T-helper 17 cell (primary cell): Measurements from ENCODE around the gene DBF4. TPM values are rescaled to one million over a fixed set of nuclear protein-coding genes. Genes with fewer than 3 reads are reported as not detected.
A peak's percentile ranks its signal among the peaks of the same experiment; 100 is the strongest.
"Not testable (repeated sequence)": the region's sequence is repeated elsewhere in the genome, so short reads cannot be mapped to it uniquely, and the experiment has no call there.

Experiments
- ATAC-seq: fragments of 150-1000 bp; cut with Tn5 transposase; 2 replicates; pipeline ENCODE4 v1.10.0; 2021; ENCODE audit warnings: mild to moderate bottlenecking, moderate library complexity
- DNase-seq, 3 donors: peaks; one replicate each; pipeline versions ENCODE4 v3.0.0 to v3.0.0-alpha.2; 2020 to 2021
- H3K9me3 ChIP-seq: one replicate; pipeline ENCODE4 v1.7.0; 2013; ENCODE audit warnings: low read length, mild to moderate bottlenecking; ENCODE audit not compliant: control insufficient read depth, poor library complexity, severe bottlenecking
- H3K27ac Mint-ChIP-seq: one replicate; pipeline ENCODE4 v1.8.0; 2022; ENCODE audit warnings: mild to moderate bottlenecking, moderate library complexity, mixed read lengths
- H3K27me3 Mint-ChIP-seq: one replicate; pipeline ENCODE4 v1.8.0; 2022; ENCODE audit warnings: mixed read lengths
- H3K36me3 Mint-ChIP-seq: one replicate; pipeline ENCODE4 v1.8.0; 2022; ENCODE audit warnings: low read depth, mixed read lengths
- H3K4me1 Mint-ChIP-seq: one replicate; pipeline ENCODE4 v1.8.0; 2022; ENCODE audit warnings: mild to moderate bottlenecking, mixed read lengths
- H3K4me3 Mint-ChIP-seq: one replicate; pipeline ENCODE4 v1.8.0; 2022; ENCODE audit warnings: mild to moderate bottlenecking, moderate library complexity, mixed read lengths
- total RNA-seq, 4 donors: library from RNA in 2 of 4; stranded (reverse) in 2 of 4; gene quantifications; one replicate each; pipeline ENCODE4 v1.2.3 and lab custom pipeline; 2022 to 2026

DBF4 gene
- total RNA-seq, 2 donors from 2014 or later = 40.8 to 56.7 TPM

DNA sequence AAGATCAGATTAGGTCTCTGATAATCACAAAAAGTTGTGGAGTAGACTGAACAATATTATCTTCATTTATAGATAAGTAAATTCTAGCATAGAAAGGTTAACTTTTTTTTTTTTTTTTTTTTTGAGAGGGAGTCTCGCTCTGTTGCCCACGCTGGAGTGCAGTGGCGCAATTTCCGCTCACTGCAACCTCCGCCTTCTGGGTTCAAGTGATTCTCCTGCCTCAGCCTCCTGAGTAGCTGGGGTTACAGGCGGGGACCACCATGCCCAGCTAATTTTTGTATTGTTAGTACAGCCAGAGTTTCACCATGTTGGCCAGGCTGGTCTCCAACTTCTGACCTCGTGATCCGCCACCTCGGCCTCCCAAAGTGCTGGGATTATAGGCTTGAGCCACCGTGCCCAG is 3.0 kb upstream of the DBF4 start:
- ATAC-seq, H3K9me3 ChIP-seq, H3K27ac Mint-ChIP-seq, DNase-seq, H3K27me3 Mint-ChIP-seq, H3K36me3 Mint-ChIP-seq, H3K4me3 Mint-ChIP-seq: not testable (repeated sequence)
- H3K4me1 Mint-ChIP-seq = peaks cover 25% of the 10 kb centered on the region

DNA sequence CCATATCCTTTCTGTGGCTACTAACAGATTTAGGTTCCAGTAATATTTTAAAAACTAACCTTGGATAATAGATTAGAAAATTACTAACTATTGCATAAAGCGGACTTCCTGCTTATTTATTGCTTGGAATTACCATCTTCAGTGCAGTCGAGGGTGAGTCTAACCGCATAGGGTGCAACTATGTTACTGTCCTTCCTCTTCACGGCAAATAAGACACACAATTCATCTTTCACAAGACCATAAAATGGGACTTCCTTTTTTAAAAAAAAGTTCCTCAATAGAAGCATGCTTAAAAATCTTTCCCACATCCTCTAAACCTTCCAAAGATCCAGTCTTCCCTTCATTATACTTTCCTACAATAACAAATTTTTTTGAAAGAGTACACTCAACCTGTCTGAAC is 2.2 kb upstream of the DBF4 start:
- ATAC-seq (no peak), DNase-seq (no peak)
- H3K9me3 ChIP-seq = no peaks in the 10 kb centered on the region
- Mint-ChIP-seq H3K27me3 (no peaks in the 10 kb centered on the region), H3K36me3 (peaks cover 6% of the 10 kb centered on the region), H3K4me3 (peak overlapping the region; percentile 96), H3K4me1 (peaks cover 27% of the 10 kb centered on the region), H3K27ac (peak overlapping the region; percentile 97)

DNA sequence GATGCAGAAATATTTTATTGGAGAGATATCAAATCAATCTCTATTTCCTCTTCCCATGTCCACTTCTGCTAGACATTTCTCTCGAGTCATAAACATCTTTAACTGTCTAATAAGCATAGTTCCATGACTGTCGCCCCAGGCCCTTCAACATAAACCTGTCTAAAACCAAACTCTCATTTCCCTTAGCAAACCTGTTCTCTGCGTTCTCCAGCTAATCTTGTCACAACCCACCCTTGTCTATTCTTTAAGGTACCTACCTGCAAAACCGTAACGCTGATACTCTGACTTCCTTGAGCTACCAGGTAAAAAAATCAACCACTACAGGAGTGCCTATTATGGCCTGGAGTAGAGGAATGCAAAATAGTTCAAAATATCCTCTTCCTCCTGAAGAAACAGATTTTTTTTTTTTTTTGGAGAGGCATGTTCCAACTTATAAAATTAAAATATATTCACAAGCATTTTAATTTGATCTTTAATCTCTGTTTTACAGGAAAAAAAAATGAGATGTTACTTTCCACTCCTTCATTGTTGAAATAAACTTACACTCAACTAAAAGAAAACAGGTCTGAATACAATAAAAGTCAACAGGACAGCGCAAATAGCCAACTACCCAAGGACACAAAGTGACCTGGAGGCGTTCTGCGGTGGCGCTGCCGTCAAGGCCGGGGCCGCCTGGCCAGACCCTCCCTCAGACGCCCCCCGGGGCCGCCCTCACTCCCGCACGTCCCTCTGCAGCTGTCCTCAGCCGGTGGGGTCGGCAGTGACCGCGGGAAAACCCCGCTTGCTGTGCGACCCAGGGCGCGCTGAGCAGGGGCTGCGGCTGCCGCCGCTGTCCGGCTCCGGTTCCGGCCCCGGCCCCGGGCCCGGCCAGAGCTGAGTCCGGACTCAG is 898 bp upstream of the DBF4 start:
- Mint-ChIP-seq H3K4me1 (peaks cover 33% of the 10 kb centered on the region), H3K27ac (peak overlapping the region; percentile 97), H3K27me3 (no peaks in the 10 kb centered on the region), H3K4me3 (peak overlapping the region; percentile 96), H3K36me3 (peaks cover 6% of the 10 kb centered on the region)
- ATAC-seq (no peak), DNase-seq (peak in 1 of 3 donors; percentile 17)
- H3K9me3 ChIP-seq = no peaks in the 10 kb centered on the region

DNA sequence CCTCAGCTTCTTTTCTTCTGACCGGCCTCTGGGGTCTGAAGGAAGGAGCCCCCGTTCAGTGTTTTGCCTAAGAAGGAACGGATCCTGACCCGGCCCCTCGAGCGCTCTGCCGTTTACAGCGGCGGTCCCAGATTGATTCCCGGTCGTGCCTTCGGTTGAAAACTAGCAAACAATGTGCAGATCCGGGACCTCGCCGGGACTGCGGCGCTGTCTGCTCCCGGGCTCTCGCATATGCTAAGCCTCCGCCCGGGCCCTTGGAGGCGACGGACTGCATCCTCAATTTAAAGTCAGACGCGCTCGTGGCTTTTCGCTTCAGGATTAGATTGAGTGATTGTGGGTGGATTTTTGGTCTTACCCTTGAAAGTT is 559 bp downstream of the DBF4 start:
- peak; percentile 18 to 26 (median 19) for DNase-seq
- peak; percentile 22 for ATAC-seq
- peak overlapping the region; percentile 96 for H3K4me3 Mint-ChIP-seq
- H3K27ac Mint-ChIP-seq = peak overlapping the region; percentile 97
- no peaks in the 10 kb centered on the region for H3K9me3 ChIP-seq
- H3K4me1 Mint-ChIP-seq = peaks cover 36% of the 10 kb centered on the region
- H3K27me3 Mint-ChIP-seq = no peaks in the 10 kb centered on the region
- peaks cover 6% of the 10 kb centered on the region for H3K36me3 Mint-ChIP-seq

DNA sequence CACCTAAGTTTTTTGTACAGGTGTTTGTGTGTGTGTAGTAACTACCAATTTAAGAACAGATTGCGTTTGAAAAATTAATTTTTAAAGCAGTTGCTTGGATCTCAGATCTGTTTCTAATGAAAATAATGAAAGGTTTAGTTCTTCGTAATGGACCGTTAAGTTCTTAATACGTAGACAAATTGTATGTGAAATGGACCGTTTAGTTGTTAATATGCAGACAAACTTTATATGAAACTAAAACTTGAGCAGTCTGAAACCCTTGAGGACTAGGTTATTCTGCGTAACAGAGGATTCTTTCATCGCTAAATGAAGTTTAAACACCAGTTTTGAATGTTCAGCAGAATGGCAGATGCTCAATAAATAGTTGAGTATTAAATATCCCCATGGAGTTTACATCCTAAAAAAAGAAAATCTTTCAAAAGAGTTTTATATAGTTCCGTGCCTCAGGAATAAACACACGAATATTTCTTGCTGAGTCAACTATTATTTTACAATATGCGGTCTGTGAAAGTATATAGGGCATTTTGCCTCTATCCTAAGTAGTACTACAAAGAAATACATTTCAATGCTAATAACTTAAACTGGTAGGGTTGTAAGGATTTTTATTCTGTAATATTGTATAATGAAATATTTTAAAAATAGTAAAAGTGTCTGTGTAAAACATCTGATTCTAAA is 1.2 kb downstream of the DBF4 start:
- peak overlapping the region; percentile 97 for H3K27ac Mint-ChIP-seq
- ATAC-seq (no peak), DNase-seq (no peak)
- peaks cover 6% of the 10 kb centered on the region for H3K36me3 Mint-ChIP-seq
- peak overlapping the region; percentile 96 for H3K4me3 Mint-ChIP-seq
- no peaks in the 10 kb centered on the region for H3K27me3 Mint-ChIP-seq
- peaks cover 41% of the 10 kb centered on the region for H3K4me1 Mint-ChIP-seq
- H3K9me3 ChIP-seq = no peaks in the 10 kb centered on the region

DNA sequence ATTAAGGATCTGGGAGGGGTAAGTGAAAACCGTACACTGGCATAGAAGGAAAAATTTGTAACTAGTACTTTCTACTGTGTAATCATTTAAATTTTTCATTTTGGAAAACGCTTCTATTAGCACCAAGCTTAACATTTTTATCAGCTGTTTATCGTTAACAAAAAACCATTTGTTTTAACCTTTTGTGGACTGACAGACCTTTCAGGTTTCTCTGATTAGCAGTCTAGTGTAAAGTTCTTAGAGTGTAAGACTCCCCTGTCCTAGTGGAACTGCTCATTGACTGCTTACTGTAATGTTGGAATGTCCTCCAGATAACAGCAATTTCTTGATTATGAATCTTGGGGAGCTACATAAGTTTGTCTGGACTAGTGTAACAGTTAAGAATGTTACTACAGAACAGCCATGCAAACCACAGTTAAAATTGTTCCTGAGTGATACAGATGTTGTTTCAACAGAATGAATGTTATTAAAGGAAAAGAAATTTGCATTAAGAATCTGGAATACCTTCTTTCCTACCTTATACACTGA is 2.0 kb downstream of the DBF4 start:
- ATAC-seq = no peak
- no peaks in the 10 kb centered on the region for H3K9me3 ChIP-seq
- Mint-ChIP-seq H3K27me3 (no peaks in the 10 kb centered on the region), H3K4me1 (peaks cover 42% of the 10 kb centered on the region), H3K36me3 (peaks cover 4% of the 10 kb centered on the region), H3K4me3 (no peak overlapping the region), H3K27ac (peak overlapping the region; percentile 6)
- DNase-seq = no peak

DNA sequence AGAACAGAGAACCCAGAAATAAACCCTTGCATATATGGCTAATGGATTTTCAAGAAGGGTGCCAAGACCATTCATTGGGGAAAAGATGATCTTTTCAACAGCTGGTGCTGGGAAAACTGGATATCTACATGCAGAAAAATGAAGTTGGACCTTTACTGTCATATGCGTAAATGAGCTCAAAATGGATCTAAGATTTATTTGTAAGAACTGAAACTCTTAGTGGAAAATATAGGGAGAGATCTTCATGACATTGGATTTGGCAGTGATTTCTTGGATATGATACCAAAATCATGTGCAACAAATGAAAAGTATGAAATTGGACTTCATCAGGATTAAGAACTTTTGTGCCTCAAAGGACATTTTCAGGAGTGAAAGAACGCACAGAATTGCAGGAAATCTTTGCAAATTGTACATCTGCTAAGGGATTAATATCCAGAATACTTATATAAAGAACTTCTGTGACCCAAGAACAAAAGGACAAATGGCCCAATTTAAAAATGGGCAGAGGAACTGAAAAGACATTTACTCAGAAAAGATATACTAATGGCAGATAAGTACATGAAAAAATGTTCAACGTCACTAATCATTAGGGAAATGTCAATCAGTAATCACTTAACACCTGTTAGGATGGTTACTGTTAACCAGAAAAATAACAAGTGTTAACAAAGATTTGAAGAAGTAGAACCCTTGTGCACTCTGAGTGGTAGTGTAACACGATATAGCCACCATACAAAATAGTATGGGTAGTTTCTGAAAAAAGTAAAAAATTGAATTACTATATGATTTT is 6.1 kb downstream of the DBF4 start:
- no peak for DNase-seq
- Mint-ChIP-seq H3K36me3 (peaks cover 4% of the 10 kb centered on the region), H3K27ac (peak overlapping the region; percentile 21), H3K27me3 (no peaks in the 10 kb centered on the region), H3K4me1 (peaks cover 24% of the 10 kb centered on the region), H3K4me3 (no peak overlapping the region)
- ATAC-seq = no peak
- no peaks in the 10 kb centered on the region for H3K9me3 ChIP-seq

DNA sequence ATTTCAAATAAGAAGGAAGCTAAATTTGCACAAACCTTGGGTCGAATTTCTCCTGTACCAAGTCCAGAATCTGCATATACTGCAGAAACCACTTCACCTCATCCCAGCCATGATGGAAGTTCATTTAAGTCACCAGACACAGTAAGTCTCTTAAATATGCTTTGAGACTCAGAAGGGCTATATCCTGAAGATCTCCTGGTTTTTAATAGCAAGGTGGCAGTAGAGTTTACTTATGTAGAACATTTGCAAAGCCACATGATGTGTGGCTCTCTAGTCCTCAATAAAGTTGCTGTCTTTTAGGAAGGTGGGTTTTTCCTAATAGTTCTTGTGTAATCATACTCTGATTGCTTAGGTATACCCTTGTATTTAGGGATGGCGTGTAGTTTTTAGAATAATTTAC is 8.7 kb downstream of the DBF4 start:
- no peaks in the 10 kb centered on the region for H3K9me3 ChIP-seq
- H3K4me3 Mint-ChIP-seq = no peak overlapping the region
- peaks cover 11% of the 10 kb centered on the region for H3K36me3 Mint-ChIP-seq
- DNase-seq (no peak), ATAC-seq (no peak)
- H3K27ac Mint-ChIP-seq = peak overlapping the region; percentile 1
- H3K27me3 Mint-ChIP-seq = no peaks in the 10 kb centered on the region
- peaks cover 20% of the 10 kb centered on the region for H3K4me1 Mint-ChIP-seq

DNA sequence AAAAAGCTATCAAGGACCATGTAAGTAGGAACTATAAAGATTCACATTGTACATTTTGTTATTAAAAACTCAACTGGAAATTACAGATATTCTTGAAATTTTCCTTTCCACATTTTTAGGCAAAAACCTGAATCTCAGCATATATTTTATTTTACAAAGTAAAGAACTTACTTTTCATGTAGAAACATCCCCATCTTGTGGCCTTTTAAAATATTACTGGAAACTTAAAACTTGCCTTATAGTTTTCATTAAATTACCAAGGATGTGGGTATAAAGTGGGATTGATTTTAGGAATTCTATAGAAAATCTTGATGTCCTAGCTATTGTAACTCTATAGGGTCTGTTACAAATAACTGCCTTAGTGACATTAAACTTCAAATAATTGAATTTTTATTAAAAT is 10.6 kb downstream of the DBF4 start:
- H3K9me3 ChIP-seq = no peaks in the 10 kb centered on the region
- Mint-ChIP-seq H3K27me3 (no peaks in the 10 kb centered on the region), H3K4me3 (no peak overlapping the region), H3K36me3 (peaks cover 11% of the 10 kb centered on the region), H3K27ac (no peak overlapping the region), H3K4me1 (peaks cover 15% of the 10 kb centered on the region)
- no peak for DNase-seq
- no peak for ATAC-seq

DNA sequence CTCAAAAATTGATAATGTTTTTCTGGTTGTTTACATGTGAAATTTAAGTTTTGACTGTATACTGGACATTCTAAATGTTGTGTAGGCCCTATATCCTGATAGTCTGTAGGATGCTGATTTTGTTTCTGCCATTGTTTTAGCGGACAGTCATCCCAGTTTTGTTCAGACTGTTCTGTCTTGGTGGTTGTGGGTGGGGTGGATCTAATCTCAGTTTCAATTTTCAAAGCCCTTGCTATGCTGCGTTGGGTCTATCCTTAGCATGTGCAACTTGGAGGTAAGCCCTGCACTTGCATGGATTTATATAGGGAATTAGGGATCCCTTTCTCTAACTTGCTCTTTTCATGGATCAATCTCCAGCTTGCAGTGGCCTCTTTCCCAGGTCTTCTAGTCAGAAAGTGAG is 19.1 kb downstream of the DBF4 start:
- no peaks in the 10 kb centered on the region for H3K27me3 Mint-ChIP-seq
- no peaks in the 10 kb centered on the region for H3K9me3 ChIP-seq
- H3K36me3 Mint-ChIP-seq = peaks cover 6% of the 10 kb centered on the region
- H3K4me1 Mint-ChIP-seq = peaks cover 7% of the 10 kb centered on the region
- ATAC-seq (no peak), DNase-seq (no peak)
- H3K27ac Mint-ChIP-seq = peak overlapping the region; percentile 49
- H3K4me3 Mint-ChIP-seq = no peak overlapping the region

DNA sequence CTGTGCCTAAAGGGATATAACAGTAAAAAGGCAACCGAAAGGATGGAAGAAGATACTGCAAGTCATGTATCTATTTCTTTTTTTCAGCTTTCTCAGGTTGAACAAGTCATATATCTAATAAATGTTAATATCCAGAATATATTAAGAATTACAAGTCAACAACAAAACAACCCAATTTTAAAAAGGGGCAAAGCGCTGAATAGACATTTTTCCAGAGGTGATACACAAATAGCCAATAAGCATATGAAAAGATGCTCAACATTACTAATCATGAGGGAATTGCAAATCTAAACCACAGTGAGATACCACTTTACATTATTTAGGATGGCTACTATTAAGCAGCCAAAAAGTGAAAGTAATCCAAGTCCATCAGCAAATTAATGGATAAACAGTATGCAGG is 23.0 kb downstream of the DBF4 start:
- no peaks in the 10 kb centered on the region for H3K9me3 ChIP-seq
- H3K36me3 Mint-ChIP-seq = peaks cover 12% of the 10 kb centered on the region
- ATAC-seq = no peak
- DNase-seq = no peak
- H3K4me3 Mint-ChIP-seq = no peak overlapping the region
- peaks cover 14% of the 10 kb centered on the region for H3K4me1 Mint-ChIP-seq
- H3K27me3 Mint-ChIP-seq = no peaks in the 10 kb centered on the region
- no peak overlapping the region for H3K27ac Mint-ChIP-seq

DNA sequence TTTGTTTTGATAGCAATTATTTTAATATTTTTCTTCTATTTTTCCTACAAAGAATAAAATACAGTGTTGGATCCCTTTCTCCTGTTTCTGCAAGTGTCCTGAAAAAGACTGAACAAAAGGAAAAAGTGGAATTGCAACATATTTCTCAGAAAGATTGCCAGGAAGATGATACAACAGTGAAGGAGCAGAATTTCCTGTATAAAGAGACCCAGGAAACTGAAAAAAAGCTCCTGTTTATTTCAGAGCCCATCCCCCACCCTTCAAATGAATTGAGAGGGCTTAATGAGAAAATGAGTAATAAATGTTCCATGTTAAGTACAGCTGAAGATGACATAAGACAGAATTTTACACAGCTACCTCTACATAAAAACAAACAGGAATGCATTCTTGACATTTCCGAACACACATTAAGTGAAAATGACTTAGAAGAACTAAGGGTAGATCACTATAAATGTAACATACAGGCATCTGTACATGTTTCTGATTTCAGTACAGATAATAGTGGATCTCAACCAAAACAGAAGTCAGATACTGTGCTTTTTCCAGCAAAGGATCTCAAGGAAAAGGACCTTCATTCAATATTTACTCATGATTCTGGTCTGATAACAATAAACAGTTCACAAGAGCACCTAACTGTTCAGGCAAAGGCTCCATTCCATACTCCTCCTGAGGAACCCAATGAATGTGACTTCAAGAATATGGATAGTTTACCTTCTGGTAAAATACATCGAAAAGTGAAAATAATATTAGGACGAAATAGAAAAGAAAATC is 31.0 kb downstream of the DBF4 start:
- not testable (repeated sequence) for H3K9me3 ChIP-seq, ATAC-seq, H3K4me1 Mint-ChIP-seq, H3K36me3 Mint-ChIP-seq, DNase-seq, H3K27ac Mint-ChIP-seq, H3K4me3 Mint-ChIP-seq, H3K27me3 Mint-ChIP-seq
